GM18520 (cell line): ENCODE results near the gene PLD1.

Experiments
- ATAC-seq: cut with Tn5 transposase; IDR thresholded peaks from one replicate; pipeline ENCODE4 v1.9.1; 2021; ENCODE audit not compliant: unreplicated experiment

Gene PLD1

DNA sequence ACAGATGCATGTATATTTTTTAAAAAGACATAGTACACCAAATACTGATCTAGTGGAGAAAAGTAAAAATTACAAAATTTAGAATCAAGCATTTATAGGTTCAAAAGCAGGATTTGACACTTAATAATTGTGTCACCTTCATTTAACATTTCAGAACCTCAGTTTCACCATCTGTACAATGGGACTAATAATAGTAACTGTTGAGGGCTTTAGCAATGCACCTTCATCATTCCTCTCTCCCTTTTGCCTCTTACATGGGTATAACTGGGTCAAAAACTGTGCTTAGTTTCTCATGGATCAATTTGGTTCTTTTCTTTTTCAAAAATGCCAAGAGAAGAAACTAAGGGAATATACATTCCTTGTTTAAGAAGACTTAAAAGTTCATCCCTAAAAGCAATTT, 27.4 kb upstream of the PLD1 start:
- ATAC-seq = no peak

- ATAC-seq = no peak
These were observed 26.6 kb upstream of the PLD1 start for GRCh38 chr3:171836855-171837254.

- no peak for ATAC-seq
These were observed 25.3 kb upstream of the PLD1 start for GRCh38 chr3:171835613-171836012.

DNA sequence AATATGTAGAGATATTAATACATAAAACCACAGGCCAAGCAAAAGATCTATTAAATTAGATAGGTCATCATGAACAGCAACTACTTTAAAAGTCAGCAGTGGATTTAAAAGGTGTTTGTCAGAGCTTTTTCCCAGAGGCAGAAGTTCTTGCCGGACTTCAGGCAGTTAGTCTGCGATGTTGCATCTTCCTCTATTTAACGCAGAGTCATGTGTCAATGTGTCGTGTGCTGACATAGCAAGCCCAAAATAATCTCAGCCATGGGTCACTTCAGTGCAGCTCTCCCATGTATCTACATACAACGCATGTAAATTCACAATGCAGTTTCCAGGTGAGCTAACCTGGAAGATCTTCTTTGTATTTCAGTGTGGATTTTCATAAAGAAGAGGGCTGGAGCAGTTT, 24.8 kb upstream of the PLD1 start:
- no peak for ATAC-seq

GRCh38 chr3:171834461-171834801, 24.1 kb upstream of the PLD1 start:
- no peak for ATAC-seq

DNA sequence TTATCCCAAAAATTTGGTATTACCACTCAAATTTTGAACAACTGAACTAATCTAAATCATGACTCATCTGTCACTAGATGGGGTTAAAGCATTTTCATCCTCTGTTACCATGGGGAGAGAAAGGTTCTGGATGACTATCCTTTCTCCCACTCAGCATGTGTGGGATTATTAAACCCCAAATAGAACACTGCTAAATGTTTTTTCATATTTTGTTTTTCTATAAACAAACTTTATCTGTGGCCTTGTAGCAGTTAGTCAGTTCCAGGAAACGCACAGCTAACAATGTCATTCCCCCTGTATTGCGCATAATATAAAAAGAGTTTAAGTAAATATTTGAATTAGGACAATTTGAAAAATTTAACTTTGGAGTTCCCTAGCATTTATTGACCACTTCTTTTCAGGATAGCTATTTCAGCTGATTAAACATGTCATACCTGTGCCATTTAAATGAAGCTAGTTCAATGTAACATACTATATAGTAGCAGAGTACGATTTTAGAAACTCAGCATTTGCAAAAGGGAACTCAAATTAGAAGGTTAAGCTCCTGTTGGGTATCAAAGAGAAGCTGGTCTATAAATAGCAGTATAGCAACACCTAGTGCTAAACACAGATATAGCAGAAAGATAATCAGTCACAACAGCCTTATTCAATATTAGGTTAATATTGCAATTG, 23.6 kb upstream of the PLD1 start:
- no peak for ATAC-seq

DNA sequence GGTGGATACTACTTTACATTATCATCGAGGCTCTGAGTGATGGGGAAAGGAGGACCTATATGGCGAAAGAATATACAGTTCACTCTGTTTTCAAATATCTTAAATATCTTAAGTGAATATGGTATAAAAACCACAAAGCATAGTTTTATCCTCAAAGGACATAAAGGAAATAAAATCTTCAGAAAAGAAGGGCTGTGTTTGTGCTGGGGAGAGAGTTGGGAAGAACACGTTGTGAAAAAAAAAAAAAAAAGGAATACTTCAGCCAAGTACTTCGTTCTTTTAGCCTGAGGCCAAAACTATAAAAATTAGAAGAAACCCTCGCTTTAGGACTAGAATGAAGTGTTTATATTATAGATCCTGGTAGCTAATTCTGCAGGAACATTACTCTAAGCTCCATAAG, 22.7 kb upstream of the PLD1 start:
- ATAC-seq = no peak

DNA sequence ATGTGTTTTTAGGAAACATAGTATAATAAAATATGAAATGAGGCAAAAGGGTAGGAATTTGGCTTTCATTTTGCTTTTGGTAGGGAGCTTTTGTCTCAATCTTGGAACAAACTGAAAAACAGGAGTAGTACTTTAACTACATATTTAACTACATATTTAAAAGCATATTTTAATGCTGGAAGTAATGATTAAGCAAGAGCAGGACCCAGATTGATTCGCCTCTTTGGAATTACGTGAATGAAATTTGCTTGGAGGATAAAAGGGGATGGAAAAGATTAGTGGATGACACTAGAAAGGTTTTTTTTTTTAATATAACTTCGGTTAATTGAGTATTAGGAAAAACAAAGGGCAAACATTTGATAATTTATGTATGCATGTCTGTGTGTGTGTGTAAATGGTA, 21.7 kb upstream of the PLD1 start:
- no peak for ATAC-seq

DNA sequence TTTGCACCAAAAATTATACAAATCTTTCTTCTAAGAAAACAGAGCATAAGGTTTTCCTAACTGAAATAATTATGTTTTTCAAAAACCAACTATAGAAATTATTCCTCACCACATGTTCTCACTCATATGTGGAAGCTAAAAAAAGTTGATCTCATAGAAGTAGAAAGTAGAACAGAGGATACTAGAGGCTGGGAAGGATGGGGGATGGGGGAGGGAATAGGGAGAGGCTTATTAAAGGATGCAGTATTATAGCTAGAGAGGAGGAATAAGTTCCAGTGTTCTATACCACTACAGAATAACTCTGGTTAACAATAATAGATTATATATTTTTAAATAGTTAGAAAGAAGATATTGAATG, 20.2 kb upstream of the PLD1 start:
- ATAC-seq = no peak

DNA sequence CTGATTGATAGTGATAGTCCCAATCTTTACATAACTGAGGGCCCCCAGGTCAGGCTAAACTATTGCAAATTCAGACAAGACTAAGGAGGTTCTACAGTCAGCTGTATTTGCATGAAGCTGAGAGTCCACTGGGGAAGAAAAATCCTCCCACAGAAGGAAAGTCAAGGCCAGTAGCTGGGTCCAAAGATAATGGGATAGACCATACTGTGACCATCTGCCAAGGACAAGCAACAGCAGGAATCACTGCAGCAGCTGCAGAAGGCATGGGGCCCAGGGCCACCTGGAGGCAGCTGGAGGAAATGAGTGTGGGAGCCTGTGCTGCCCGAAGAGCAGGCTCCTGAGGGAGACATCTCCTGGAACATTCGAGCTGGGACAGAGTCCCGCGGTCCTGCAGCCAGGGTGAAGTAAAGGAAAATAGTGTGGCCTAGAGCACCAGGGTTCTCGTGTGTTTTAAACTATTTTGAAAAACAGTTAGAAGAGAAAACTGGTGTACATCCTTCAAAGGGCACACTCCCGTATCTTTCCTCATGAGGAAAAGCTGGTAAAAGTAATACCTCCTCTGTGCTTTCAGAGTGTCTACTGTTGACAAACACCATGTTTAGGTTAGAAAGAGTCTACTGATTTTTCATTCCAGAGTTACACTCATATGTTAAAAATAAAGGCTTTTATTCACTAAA, 19.7 kb upstream of the PLD1 start:
- no peak for ATAC-seq

- ATAC-seq = no peak
These were observed 18.9 kb upstream of the PLD1 start for GRCh38 chr3:171828902-171829770.

GRCh38 chr3:171827836-171828458, 17.7 kb upstream of the PLD1 start:
- no peak for ATAC-seq

DNA sequence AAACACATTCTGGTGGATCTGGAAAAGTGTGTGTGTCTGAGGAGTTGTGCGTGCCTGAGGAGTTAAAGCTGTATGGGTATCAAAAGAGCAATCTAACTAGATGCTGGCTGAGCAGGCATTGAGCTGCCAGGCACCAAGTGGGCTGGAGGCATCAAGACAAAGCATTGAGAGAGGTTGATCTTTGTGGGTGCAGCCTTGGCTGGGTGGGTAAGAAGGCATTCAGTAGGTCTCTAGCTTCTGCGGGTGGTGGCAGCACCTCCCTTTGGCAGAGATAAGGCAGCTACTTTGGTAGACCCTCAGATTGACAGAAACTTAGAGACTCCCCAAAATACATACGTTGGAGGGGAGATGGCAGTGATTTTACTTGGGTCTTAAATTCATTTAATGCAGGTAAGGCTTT, 17.1 kb upstream of the PLD1 start:
- ATAC-seq = no peak

DNA sequence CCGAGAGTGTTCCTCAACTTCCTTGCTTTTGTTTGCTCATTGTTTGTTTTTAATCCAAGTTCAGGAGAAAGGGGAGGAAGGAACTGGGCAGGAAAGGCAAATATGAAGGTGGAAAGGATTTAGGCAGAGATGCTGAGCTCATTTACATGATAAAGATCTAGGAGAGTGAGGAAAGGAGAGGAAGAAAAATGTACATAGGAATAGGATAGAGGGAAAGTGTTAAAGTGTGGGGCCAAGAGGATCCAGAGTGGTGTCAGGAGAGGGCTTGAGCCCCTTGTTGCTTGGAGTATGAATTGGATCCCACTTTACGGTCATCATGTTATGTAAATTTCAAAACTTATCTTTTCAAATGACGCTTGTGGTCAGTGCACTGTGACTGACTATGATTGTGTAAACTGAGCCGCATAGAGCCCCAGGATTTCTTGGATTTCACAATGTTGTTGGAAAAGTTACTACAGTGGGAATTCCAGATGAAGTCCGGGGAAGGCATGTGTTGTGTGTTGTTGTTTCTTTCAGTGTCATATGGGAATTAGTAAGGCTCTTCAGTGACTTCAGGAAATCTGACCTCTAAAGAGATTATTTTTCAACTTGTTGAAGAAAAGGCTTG, 15.0 kb upstream of the PLD1 start:
- ATAC-seq = no peak

DNA sequence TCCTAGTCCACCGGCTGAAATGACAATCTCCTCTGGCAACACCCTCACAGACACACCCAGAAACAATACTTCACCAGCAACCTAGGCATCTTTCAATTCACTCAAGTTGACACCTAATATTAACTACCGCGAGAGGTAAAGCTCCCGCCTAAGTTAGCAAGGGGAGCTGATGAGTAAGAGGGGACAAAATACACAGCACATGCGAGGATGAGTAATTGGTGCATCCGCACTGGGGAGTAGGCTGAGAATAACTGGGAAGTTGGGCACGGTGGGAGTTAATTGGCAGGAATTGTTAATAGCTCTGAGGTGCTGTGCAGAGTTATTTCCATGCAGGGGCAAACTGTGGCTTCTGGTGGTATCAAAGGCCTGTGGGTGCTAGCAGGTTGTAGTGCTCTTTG, 14.5 kb upstream of the PLD1 start:
- no peak for ATAC-seq

GRCh38 chr3:171824116-171824515, 13.8 kb upstream of the PLD1 start:
- ATAC-seq = no peak

- ATAC-seq = peak; percentile 64
These were observed 12.3 kb upstream of the PLD1 start for GRCh38 chr3:171822431-171823106.

- no peak for ATAC-seq
These were observed 11.6 kb upstream of the PLD1 start for GRCh38 chr3:171821778-171822358.

GRCh38 chr3:171821044-171821443, 10.8 kb upstream of the PLD1 start:
- no peak for ATAC-seq

- no peak for ATAC-seq
These were observed 7.0 kb upstream of the PLD1 start for GRCh38 chr3:171817074-171817800.
